Measurements from ENCODE around the gene TEDC2. TPM values are rescaled to one million over a fixed set of nuclear protein-coding genes. Genes with fewer than 3 reads are reported as not detected.

TEDC2 gene
- total and polyA plus RNA-seq, 2 of the 8 experiments (the other 6 are each of a cell fraction or from before 2014, with no cell fraction given), result 54.6 to 55.6 TPM

- TF ChIP-seq CTCF (IDR thresholded peaks at IDR 0.05; ENCODE audit: control extremely low read depth in 1 of 3, insufficient read depth in 1 of 3, low read depth in 1 of 3, low read length in 3 of 3), result no peak
- no peak for TF ChIP-seq CHD7 (IDR thresholded peaks at IDR 0.05; ENCODE audit: insufficient replicate concordance, low read length)
- TF ChIP-seq NANOG (IDR thresholded peaks at IDR 0.05; ENCODE audit: insufficient read depth, low read depth, low read length, poor library complexity, severe bottlenecking), result no peak
- TF ChIP-seq BRCA1 (IDR thresholded peaks at IDR 0.05; ENCODE audit: low read depth, low read length), result no peak
- TF ChIP-seq BCL11A (IDR thresholded peaks at IDR 0.05; ENCODE audit: low read depth in 2 of 2, low read length in 2 of 2), result no peak
- peak; percentile 69; the same call in 1 of the 2 replicates for TF ChIP-seq SP4 (IDR thresholded peaks at IDR 0.05; ENCODE audit: low read length)
- TF ChIP-seq JUN (IDR thresholded peaks at IDR 0.05; ENCODE audit: low read depth, low read length), result no peak
Measured at GRCh38 chr16:2513405-2514332, 53.8 kb downstream of the TEDC2 start, which contains the start of gene ATP6V0C (continued).
